Stimulated activated CD4-positive, alpha-beta T cell treated with anti-CD3 and anti-CD28 coated beads, Interleukin-1b, Interleukin-23, amount 100 ng/mL, for 1 hour (primary cell): Measurements from ENCODE around the gene FOXN3.
"Not testable (repeated sequence)": the region's sequence is repeated elsewhere in the genome, so short reads cannot be mapped to it uniquely, and the experiment has no call there.

Source experiments
- DNase-seq, 2 donors: peaks; one replicate each; pipeline ENCODE4 v3.0.0-alpha.2; 2020; ENCODE audit warnings: low read depth in 2 of 2

Gene FOXN3

GRCh38 chr14:89131004-89131750 lies 285.9 kb downstream of the FOXN3 start:
- DNase-seq: no peak

- DNase-seq: no peak
Observed at GRCh38 chr14:89129570-89129969, 287.5 kb downstream of the FOXN3 start.

GRCh38 chr14:89128311-89129026 lies 288.6 kb downstream of the FOXN3 start:
- DNase-seq: no peak

- DNase-seq: no peak
Observed at GRCh38 chr14:89126461-89126860, 290.6 kb downstream of the FOXN3 start.

GRCh38 chr14:89125216-89125615 lies 291.8 kb downstream of the FOXN3 start:
- DNase-seq: no peak

GRCh38 chr14:89123851-89124250 lies 293.2 kb downstream of the FOXN3 start:
- no peak for DNase-seq

GRCh38 chr14:89123215-89123614 lies 293.8 kb downstream of the FOXN3 start:
- DNase-seq: no peak

- no peak for DNase-seq
Observed at GRCh38 chr14:89121968-89122620, 294.9 kb downstream of the FOXN3 start.

GRCh38 chr14:89117012-89117411 lies 300.0 kb downstream of the FOXN3 start:
- DNase-seq: no peak

GRCh38 chr14:89114109-89114508 lies 302.9 kb downstream of the FOXN3 start:
- DNase-seq: no peak

GRCh38 chr14:89112720-89113119 lies 304.3 kb downstream of the FOXN3 start:
- no peak for DNase-seq

- not testable (repeated sequence) for DNase-seq
Observed at GRCh38 chr14:89111766-89112543, 305.1 kb downstream of the FOXN3 start.

- not testable (repeated sequence) for DNase-seq
Observed at GRCh38 chr14:89111232-89111631, 305.8 kb downstream of the FOXN3 start.

GRCh38 chr14:89110110-89110509 lies 306.9 kb downstream of the FOXN3 start:
- DNase-seq: no peak

- no peak for DNase-seq
Observed at GRCh38 chr14:89108608-89109007, 308.4 kb downstream of the FOXN3 start.

- no peak for DNase-seq
Observed at GRCh38 chr14:89107626-89108025, 309.4 kb downstream of the FOXN3 start.
